Activated T-helper 1 cell treated with Interleukin-2 at 50 U/mL for 16 hours (primary cell): ENCODE data around the gene PCDHB4.
"Not testable (repeated sequence)": the region's sequence is repeated elsewhere in the genome, so short reads cannot be mapped to it uniquely, and the experiment has no call there.

Experiments used
- DNase-seq: peaks from one replicate; pipeline ENCODE4 v3.0.0-alpha.2; 2020; ENCODE audit warnings: low read depth

PCDHB4 gene

DNA sequence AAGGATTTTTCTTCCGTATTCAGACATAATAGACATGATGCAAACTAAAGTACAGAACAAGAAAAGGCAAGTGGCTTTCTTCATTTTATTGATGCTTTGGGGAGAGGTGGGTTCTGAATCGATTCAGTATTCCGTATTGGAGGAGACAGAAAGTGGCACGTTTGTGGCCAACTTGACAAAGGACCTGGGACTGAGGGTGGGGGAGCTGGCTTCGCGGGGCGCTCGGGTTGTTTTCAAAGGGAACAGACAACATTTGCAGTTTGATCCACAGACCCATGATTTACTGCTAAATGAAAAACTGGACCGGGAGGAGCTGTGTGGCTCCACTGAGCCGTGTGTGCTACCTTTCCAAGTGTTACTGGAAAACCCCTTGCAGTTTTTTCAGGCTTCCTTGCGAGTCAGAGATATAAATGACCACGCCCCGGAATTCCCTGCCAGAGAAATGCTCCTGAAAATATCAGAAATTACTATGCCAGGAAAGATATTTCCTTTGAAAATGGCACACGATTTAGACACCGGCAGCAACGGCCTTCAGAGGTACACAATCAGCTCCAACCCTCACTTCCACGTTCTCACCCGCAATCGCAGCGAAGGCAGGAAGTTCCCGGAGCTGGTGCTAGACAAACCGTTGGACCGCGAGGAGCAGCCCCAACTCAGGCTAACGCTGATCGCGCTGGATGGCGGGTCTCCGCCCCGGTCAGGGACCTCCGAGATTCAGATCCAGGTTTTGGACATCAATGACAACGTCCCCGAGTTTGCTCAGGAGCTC, 28.8 kb downstream of the PCDHB4 start:
- DNase-seq, result no peak

DNA sequence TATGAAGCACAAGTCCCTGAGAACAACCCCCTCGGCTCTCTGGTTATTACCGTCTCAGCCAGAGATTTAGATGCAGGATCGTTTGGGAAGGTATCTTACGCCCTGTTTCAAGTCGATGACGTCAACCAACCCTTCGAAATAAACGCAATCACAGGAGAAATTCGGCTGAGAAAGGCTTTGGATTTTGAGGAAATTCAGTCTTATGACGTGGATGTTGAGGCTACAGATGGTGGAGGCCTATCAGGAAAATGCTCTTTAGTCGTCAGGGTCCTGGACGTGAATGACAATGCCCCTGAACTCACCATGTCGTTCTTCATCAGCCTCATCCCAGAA, 29.3 kb downstream of the PCDHB4 start:
- no peak for DNase-seq

DNA sequence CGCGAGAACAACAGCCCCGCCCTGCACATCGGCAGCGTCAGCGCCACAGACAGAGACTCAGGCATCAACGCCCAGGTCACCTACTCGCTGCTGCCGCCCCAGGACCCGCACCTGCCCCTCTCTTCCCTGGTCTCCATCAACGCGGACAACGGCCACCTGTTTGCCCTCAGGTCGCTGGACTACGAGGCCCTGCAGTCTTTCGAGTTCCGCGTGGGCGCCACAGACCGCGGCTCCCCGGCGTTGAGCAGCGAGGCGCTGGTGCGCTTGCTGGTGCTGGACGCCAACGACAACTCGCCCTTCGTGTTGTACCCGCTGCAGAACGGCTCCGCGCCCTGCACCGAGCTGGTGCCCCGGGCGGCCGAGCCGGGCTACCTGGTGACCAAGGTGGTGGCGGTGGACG, 30.0 kb downstream of the PCDHB4 start:
- not testable (repeated sequence) for DNase-seq

- not testable (repeated sequence) for DNase-seq
Measured at GRCh38 chr5:141152096-141152495, 30.5 kb downstream of the PCDHB4 start.

GRCh38 chr5:141155540-141156374, 34.1 kb downstream of the PCDHB4 start:
- DNase-seq, result no peak

DNA sequence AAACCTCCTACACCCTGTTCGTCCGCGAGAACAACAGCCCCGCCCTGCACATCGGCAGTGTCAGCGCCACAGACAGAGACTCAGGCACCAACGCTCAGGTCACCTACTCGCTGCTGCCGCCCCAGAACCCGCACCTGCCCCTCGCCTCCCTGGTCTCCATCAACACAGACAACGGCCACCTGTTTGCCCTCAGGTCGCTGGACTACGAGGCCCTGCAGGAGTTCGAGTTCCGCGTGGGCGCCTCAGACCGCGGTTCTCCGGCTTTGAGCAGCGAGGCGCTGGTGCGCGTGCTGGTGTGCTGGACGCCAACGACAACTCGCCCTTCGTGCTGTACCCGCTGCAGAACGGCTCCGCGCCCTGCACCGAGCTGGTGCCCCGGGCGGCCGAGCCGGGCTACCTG, 35.7 kb downstream of the PCDHB4 start:
- DNase-seq, result not testable (repeated sequence)

GRCh38 chr5:141157901-141158300, 36.3 kb downstream of the PCDHB4 start:
- not testable (repeated sequence) for DNase-seq

- DNase-seq, result no peak
Measured at GRCh38 chr5:141172381-141173204, 51.0 kb downstream of the PCDHB4 start, which contains the start of gene PCDHB7. Gene PCDHB7 (plus strand): TSS chr5:141172644. CDS start chr5:141172836, 192 bp downstream.

- not testable (repeated sequence) for DNase-seq
Measured at GRCh38 chr5:141174291-141175104, 52.9 kb downstream of the PCDHB4 start.
